GM12878 (cell line): ENCODE measurements around the gene OR6B2. TPM values are rescaled to one million over a fixed set of nuclear protein-coding genes. Genes with fewer than 3 reads are reported as not detected.

Experiments
- ATAC-seq: fragments of 200-7000 bp; cut with Tn5 transposase; 3 replicates; pipeline ENCODE4 v1.9.1; 2020; ENCODE audit warnings: mild to moderate bottlenecking, moderate library complexity
- BruUV-seq: library from RNA; stranded (reverse); fragments of 400-500 nt; replicated peaks from 2 replicates; lab custom pipeline; 2021; lab: Mats Ljungman, UMichigan
- CTCF ChIA-PET: fragments of 300-600 bp; sonication (Branson Sonifier 250); formaldehyde crosslinking; extraction: SDS; loops from one replicate; lab custom pipeline; 2021; ENCODE audit warnings: inconsistent platforms; lab: Yijun Ruan, JAX
- POLR2A ChIA-PET: fragments of 350-600 bp; formaldehyde crosslinking; extraction: SDS; loops from one replicate; lab custom pipeline; 2021; ENCODE audit warnings: inconsistent platforms; lab: Charles Lee
- RAD21 ChIA-PET: fragments of 300-600 bp; sonication (Branson Sonifier 250); formaldehyde crosslinking; loops from one replicate; lab custom pipeline; 2023; ENCODE audit warnings: antibody characterized with exemption; ENCODE audit not compliant: unreplicated experiment; lab: Charles Lee
- SMC1A ChIA-PET: fragments of 300-600 bp; sonication (Branson Sonifier 250); formaldehyde crosslinking; loops from one replicate; lab custom pipeline; 2023; ENCODE audit not compliant: unreplicated experiment, uncharacterized antibody; lab: Charles Lee
- DNase-seq: peaks from one replicate; pipeline ENCODE4 v3.0.0-alpha.2; 2011; ENCODE audit warnings: low read depth, low spot score
- FAIRE-seq: peaks from 3 replicates; lab custom pipeline; 2011; peaks lifted over from hg19 to GRCh38; lab: Jason Lieb, UNC
- H2AFZ ChIP-seq: 2 replicates; pipeline ENCODE4 v1.6.0; 2011; ENCODE audit warnings: low read depth, low read length, control low read depth; ENCODE audit not compliant: control insufficient read depth
- H3K27ac ChIP-seq: 2 replicates; pipeline ENCODE4 v1.5.1; 2011; ENCODE audit warnings: control low read depth; ENCODE audit not compliant: control insufficient read depth, insufficient read depth
- H3K27me3 ChIP-seq, 2 experiments: replicated peaks in 1 of 2; 2 replicates each; pipeline versions ENCODE4 v1.6.0 to v1.6.1; 2011; ENCODE audit warnings: low read length in 1 of 2; ENCODE audit not compliant: control insufficient read depth in 2 of 2, insufficient read depth in 2 of 2
- H3K36me3 ChIP-seq, 2 experiments: 2 replicates each; pipeline ENCODE4 v1.5.1; 2011; ENCODE audit warnings: low read length in 1 of 2; ENCODE audit not compliant: control insufficient read depth in 2 of 2, insufficient read depth in 2 of 2
- H3K4me1 ChIP-seq: 2 replicates; pipeline ENCODE4 v1.6.1; 2011; ENCODE audit warnings: mild to moderate bottlenecking, low read length, moderate library complexity, mixed read lengths; ENCODE audit not compliant: control insufficient read depth, insufficient read depth
- H3K4me2 ChIP-seq: 2 replicates; pipeline ENCODE4 v1.6.0; 2011; ENCODE audit warnings: control low read depth; ENCODE audit not compliant: control insufficient read depth, insufficient read depth
- H3K4me3 ChIP-seq: fragments of 200-600 bp; sonication (generic); 2 replicates; pipeline ENCODE4 v1.5.1; 2016
- H3K79me2 ChIP-seq: 2 replicates; pipeline ENCODE4 v1.6.0; 2011; ENCODE audit warnings: low read length; ENCODE audit not compliant: control insufficient read depth, insufficient read depth
- H3K9ac ChIP-seq: 2 replicates; pipeline ENCODE4 v1.8.0; 2011; ENCODE audit warnings: low read length, control low read depth, mixed read lengths; ENCODE audit not compliant: control insufficient read depth, insufficient read depth
- H3K9me3 ChIP-seq: replicated peaks from 3 replicates; pipeline ENCODE4 v1.5.1; 2011; ENCODE audit warnings: mild to moderate bottlenecking, low read length; ENCODE audit not compliant: control insufficient read depth, insufficient read depth
- H4K20me1 ChIP-seq: 2 replicates; pipeline ENCODE4 v1.6.0; 2011; ENCODE audit not compliant: control insufficient read depth, insufficient read depth
- RAD21 ChIP-seq: IDR thresholded peaks from 2 replicates; pipeline ENCODE4 v1.6.1; 2011; ENCODE audit warnings: mild to moderate bottlenecking, low read depth, low read length, moderate library complexity; ENCODE audit not compliant: insufficient read depth
- RBBP5 ChIP-seq: fragments of 200-600 bp; sonication (generic); conservative IDR thresholded peaks from 2 replicates; pipeline ENCODE4 v1.6.1; 2016
- SMC3 ChIP-seq: IDR thresholded peaks from 2 replicates; pipeline ENCODE4 v1.6.1; 2011; ENCODE audit warnings: low read length, improper control_type of control experiment, borderline replicate concordance
- TARDBP ChIP-seq: IDR thresholded peaks from 2 replicates; pipeline ENCODE4 v1.6.1; 2016; ENCODE audit warnings: borderline replicate concordance
- WGBS: methylation state at CpG from one replicate; pipeline ENCODE4 v1.1.6; 2016; ENCODE audit warnings: low lambda C conversion rate; ENCODE audit not compliant: insufficient replicate concordance, insufficient coverage; ENCODE audit errors: missing lambda C conversion rate; 5-methylcytosine and 5-hydroxymethylcytosine counted together
- in situ Hi-C: fragments of 300-500 bp; cut with MboI; formaldehyde crosslinking; loops from 9 replicates; pipeline ENCODE4 v1.14.3; 2018; ENCODE audit warnings: mixed read lengths
- intact Hi-C: fragments of 100-400 bp; cut with micrococcal nuclease; formaldehyde crosslinking; loops from one replicate; pipeline ENCODE4 v1.14.2; 2022; ENCODE audit not compliant: unreplicated experiment
- polyA plus RNA-seq, 11 experiments: library from polyadenylated mRNA; depleted of rRNA in 4 of 11; unstranded in 6 of 11; stranded (reverse) in 5 of 11; fragments of >200 nt; fragmentation: Nextera tagmentation in 4 of 11; fragmentation: Illumina TruSeq in 1 of 11; extraction: Ambion mirVana in 4 of 11; extraction: Trizol in 1 of 11; gene quantifications; 1 replicate in 1 of 11; 2 replicates in 10 of 11; pipeline versions ENCODE4 v1.2.1 to v1.2.3, GENCODE V29; 2011 to 2016; ENCODE audit warnings: inconsistent platforms in 2 of 11, missing spikeins in 2 of 11, low read depth in 1 of 11
- total RNA-seq, 4 experiments: library from RNA; depleted of rRNA in 3 of 4; stranded (reverse); fragments of >200 nt in 3 of 4; fragmentation: Illumina TruSeq in 1 of 4; extraction: Trizol in 1 of 4; gene quantifications; 2 replicates each; pipeline versions ENCODE4 v1.2.1 to v1.2.3, GENCODE V29; 2013 to 2021
- TF ChIP-seq, protein P1 (sequence below): IDR thresholded peaks from 2 replicates; pipeline ENCODE4 v1.6.1; 2012; ENCODE audit warnings: improper control_type of control experiment, low read depth, low read length; ENCODE audit not compliant: insufficient replicate concordance
- TF ChIP-seq, protein P2 (sequence below): IDR thresholded peaks from 2 replicates; pipeline ENCODE4 v1.6.1; 2011; ENCODE audit warnings: mild to moderate bottlenecking, low read depth, low read length, moderate library complexity; ENCODE audit not compliant: insufficient replicate concordance
- TF ChIP-seq, protein P3 (sequence below), 3 experiments: IDR thresholded peaks in 2 of 3; conservative IDR thresholded peaks in 1 of 3; 2 replicates each; pipeline ENCODE4 v1.5.1; 2011; ENCODE audit warnings: low read depth in 3 of 3, low read length in 3 of 3, mild to moderate bottlenecking in 3 of 3, control low read depth in 2 of 3, moderate library complexity in 2 of 3, inconsistent platforms in 1 of 3, mixed read lengths in 1 of 3; ENCODE audit not compliant: control insufficient read depth in 2 of 3, insufficient read depth in 1 of 3; ENCODE audit errors: extremely low read depth in 1 of 3
- TF ChIP-seq, protein P4 (sequence below): IDR thresholded peaks from 2 replicates; pipeline ENCODE4 v1.6.1; 2011; ENCODE audit warnings: low read depth, low read length, improper control_type of control experiment, borderline replicate concordance
- TF ChIP-seq, protein P5 (sequence below): fragments of 450-650 bp; IDR thresholded peaks from 2 replicates; pipeline ENCODE4 v1.6.1; 2016; ENCODE audit warnings: mild to moderate bottlenecking

OR6B2 gene
- total and polyA plus RNA-seq, 10 of the 15 experiments (the other 5 are each of a cell fraction or from before 2014, with no cell fraction given) = not detected

DNA sequence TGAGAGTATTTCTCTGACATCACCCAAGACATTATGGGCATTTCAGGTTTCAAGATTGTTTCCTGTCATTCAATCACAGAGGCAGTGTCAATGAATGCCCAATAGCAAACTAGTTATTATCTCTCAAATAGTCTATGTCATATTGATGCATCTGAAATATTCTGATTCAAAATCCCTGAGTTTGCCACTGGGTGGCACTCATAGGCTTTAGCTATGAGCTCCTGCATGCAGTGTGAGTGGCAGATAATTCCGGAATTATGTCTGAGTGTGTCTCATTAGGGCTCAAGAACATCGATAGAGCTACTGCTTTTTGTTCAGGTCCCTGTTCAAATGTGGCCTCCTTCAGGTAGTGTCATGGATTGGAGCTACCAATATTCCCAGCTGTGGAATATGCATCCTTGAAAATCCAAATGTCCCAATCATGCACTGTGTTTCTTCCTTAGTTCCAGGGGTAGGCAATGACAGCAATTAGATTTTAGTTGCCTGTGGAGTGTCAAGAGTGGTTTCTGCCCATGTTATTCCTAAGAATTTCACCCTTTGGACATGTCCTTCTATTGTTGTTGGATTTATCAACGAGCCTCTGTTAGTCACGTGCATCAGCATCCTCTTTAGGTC lies 30.9 kb upstream of the OR6B2 start:
- Histone ChIP-seq H3K27me3 (peaks cover 0 to 4% of the 10 kb centered on the region in 2 experiments; a peak in 2 of 4 replicates), H3K9ac (no peak overlapping the region), H4K20me1 (no peaks in the 10 kb centered on the region), H3K27ac (no peak overlapping the region), H3K9me3 (no peaks in the 10 kb centered on the region), H3K4me1 (no peaks in the 10 kb centered on the region), H3K4me3 (no peak overlapping the region), H3K4me2 (no peak overlapping the region), H3K36me3 (no peaks in the 10 kb centered on the region), H3K79me2 (no peaks in the 10 kb centered on the region), H2AFZ (no peak overlapping the region)
- ChIA-PET POLR2A (no interaction called here), RAD21 (interaction anchor here (1.1 to 3.1 kb wide), 6 partner anchors 81 to 437 kb away, joined by 3 to 33 read pairs (median 4); partner anchors contain the start of gene OTOS), SMC1A (interaction anchor here (1.0 to 2.2 kb wide), 7 partner anchors 9 to 91 kb away, joined by 3 to 33 read pairs (median 3); partner anchors contain the start of gene OTOS), CTCF (interaction anchor here (0.7 to 3.4 kb wide), 13 partner anchors 9 to 390 kb away, joined by 3 to 78 read pairs (median 4); partner anchors contain the start of genes NDUFA10, OR6B3 and OTOS)
- ATAC-seq (peak; percentile 87), FAIRE-seq (peak; percentile 88), DNase-seq (no peak)
- WGBS = 4% methylated on average over 4 of the region's 4 CpGs
- in situ Hi-C loops = loop anchor here (10.0 kb wide), 1 partner anchor 384 kb away; no protein-coding TSS in a partner anchor
- intact Hi-C loops = loop anchor here (1.0 to 5.0 kb wide), 2 partner anchors 82 to 376 kb away; partner anchors contain the start of gene GPC1
- no TSS peak for BruUV-seq
- TF ChIP-seq, protein P1, sequence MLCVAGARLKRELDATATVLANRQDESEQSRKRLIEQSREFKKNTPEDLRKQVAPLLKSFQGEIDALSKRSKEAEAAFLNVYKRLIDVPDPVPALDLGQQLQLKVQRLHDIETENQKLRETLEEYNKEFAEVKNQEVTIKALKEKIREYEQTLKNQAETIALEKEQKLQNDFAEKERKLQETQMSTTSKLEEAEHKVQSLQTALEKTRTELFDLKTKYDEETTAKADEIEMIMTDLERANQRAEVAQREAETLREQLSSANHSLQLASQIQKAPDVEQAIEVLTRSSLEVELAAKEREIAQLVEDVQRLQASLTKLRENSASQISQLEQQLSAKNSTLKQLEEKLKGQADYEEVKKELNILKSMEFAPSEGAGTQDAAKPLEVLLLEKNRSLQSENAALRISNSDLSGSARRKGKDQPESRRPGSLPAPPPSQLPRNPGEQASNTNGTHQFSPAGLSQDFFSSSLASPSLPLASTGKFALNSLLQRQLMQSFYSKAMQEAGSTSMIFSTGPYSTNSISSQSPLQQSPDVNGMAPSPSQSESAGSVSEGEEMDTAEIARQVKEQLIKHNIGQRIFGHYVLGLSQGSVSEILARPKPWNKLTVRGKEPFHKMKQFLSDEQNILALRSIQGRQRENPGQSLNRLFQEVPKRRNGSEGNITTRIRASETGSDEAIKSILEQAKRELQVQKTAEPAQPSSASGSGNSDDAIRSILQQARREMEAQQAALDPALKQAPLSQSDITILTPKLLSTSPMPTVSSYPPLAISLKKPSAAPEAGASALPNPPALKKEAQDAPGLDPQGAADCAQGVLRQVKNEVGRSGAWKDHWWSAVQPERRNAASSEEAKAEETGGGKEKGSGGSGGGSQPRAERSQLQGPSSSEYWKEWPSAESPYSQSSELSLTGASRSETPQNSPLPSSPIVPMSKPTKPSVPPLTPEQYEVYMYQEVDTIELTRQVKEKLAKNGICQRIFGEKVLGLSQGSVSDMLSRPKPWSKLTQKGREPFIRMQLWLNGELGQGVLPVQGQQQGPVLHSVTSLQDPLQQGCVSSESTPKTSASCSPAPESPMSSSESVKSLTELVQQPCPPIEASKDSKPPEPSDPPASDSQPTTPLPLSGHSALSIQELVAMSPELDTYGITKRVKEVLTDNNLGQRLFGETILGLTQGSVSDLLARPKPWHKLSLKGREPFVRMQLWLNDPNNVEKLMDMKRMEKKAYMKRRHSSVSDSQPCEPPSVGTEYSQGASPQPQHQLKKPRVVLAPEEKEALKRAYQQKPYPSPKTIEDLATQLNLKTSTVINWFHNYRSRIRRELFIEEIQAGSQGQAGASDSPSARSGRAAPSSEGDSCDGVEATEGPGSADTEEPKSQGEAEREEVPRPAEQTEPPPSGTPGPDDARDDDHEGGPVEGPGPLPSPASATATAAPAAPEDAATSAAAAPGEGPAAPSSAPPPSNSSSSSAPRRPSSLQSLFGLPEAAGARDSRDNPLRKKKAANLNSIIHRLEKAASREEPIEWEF = no peak
- TF ChIP-seq RBBP5 (no peak), SMC3 (peak; percentile 88), TARDBP (no peak), RAD21 (peak; percentile 69)
- TF ChIP-seq, protein P2, sequence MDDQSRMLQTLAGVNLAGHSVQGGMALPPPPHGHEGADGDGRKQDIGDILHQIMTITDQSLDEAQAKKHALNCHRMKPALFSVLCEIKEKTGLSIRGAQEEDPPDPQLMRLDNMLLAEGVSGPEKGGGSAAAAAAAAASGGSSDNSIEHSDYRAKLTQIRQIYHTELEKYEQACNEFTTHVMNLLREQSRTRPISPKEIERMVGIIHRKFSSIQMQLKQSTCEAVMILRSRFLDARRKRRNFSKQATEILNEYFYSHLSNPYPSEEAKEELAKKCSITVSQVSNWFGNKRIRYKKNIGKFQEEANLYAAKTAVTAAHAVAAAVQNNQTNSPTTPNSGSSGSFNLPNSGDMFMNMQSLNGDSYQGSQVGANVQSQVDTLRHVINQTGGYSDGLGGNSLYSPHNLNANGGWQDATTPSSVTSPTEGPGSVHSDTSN = peak; percentile 40
- TF ChIP-seq, protein P3, sequence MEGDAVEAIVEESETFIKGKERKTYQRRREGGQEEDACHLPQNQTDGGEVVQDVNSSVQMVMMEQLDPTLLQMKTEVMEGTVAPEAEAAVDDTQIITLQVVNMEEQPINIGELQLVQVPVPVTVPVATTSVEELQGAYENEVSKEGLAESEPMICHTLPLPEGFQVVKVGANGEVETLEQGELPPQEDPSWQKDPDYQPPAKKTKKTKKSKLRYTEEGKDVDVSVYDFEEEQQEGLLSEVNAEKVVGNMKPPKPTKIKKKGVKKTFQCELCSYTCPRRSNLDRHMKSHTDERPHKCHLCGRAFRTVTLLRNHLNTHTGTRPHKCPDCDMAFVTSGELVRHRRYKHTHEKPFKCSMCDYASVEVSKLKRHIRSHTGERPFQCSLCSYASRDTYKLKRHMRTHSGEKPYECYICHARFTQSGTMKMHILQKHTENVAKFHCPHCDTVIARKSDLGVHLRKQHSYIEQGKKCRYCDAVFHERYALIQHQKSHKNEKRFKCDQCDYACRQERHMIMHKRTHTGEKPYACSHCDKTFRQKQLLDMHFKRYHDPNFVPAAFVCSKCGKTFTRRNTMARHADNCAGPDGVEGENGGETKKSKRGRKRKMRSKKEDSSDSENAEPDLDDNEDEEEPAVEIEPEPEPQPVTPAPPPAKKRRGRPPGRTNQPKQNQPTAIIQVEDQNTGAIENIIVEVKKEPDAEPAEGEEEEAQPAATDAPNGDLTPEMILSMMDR (IDR thresholded peaks at IDR 0.05 in 2 of 3, conservative IDR thresholded peaks at IDR 0.05 in 1 of 3; ENCODE audit: control insufficient read depth in 2 of 3, extremely low read depth in 1 of 3, insufficient read depth in 1 of 3, low read depth in 3 of 3, low read length in 3 of 3) = peak; percentile 51 to 62 (median 59)
- TF ChIP-seq, protein P4, sequence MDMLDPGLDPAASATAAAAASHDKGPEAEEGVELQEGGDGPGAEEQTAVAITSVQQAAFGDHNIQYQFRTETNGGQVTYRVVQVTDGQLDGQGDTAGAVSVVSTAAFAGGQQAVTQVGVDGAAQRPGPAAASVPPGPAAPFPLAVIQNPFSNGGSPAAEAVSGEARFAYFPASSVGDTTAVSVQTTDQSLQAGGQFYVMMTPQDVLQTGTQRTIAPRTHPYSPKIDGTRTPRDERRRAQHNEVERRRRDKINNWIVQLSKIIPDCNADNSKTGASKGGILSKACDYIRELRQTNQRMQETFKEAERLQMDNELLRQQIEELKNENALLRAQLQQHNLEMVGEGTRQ = no peak
- TF ChIP-seq, protein P5, sequence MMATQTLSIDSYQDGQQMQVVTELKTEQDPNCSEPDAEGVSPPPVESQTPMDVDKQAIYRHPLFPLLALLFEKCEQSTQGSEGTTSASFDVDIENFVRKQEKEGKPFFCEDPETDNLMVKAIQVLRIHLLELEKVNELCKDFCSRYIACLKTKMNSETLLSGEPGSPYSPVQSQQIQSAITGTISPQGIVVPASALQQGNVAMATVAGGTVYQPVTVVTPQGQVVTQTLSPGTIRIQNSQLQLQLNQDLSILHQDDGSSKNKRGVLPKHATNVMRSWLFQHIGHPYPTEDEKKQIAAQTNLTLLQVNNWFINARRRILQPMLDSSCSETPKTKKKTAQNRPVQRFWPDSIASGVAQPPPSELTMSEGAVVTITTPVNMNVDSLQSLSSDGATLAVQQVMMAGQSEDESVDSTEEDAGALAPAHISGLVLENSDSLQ = peak; percentile 85
